DMS153 treated with DMSO at 0.1 percent for 48 hours (cell line): ENCODE data around the gene HDAC3.
A peak's percentile ranks its signal among the peaks of the same experiment; 100 is the strongest.

ENCODE experiments used
- DNase-seq: peaks from one replicate; lab custom pipeline; 2025; ENCODE audit not compliant: unreplicated experiment; lab: John Stamatoyannopoulos, UW

Gene HDAC3

DNA sequence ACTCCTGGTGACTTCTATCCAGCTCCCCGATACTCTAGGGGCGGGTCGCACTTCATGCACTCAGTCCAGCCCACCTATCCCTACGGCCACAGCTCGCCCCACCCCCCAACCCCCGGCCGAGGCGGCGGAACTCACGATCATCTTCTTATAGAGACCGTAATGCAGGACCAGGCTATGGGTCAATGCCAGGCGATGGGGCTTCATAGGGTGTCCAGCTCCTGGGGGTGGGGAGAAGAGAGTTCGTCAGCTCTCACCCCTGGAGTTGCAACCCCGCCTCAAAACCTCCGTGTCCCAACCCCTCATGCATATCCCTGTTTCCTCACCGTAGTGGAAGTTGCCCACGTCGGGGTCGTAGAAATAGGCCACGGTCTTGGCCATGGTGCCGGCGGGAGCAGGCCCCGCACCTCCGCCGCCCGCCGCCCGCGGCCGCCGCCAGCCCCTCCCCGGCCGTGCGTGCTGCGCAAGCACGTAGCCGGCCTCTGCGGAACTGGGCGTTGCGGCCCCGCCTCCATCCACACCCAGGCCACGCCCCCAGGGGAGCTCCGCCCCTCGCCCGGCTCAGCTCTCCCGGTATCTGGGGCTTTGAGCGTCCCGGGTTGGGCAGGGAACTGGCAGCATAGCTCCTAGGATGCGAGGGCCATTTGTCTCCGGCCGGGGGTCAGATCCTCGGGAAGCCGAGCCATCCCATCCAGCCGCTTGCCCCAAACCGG is at the start of gene HDAC3, which contains the start of gene RELL2:
TSS of gene HDAC3 (minus strand) at position 437 of the 710 bp plus-strand sequence. CDS start at position 378, 59 bp downstream.
TSS of gene RELL2 (plus strand) at position 585 of the 710 bp plus-strand sequence. CDS start 1,229 bp downstream, outside the sequence.
- DNase-seq: peak; percentile 56

DNA sequence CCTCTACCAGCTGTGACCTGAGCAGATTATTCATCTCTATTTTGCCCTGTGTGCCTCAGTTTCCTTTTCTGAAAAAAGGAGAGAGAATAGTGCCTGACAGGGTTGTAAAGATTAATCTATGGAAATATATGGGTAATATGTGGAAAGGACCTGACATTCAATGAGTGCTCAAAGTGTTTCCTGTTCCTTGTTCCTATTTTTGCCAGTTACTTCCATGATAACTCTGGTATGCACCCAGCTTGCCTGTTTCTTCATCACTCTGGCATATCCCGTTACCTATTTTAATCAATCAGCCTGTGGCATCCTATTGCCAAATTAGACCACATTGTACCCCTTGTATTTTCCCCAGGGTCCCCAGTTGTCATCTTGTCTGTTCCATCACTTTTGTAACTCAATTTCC is 48.9 kb upstream of the HDAC3 start:
- DNase-seq: no peak

DNA sequence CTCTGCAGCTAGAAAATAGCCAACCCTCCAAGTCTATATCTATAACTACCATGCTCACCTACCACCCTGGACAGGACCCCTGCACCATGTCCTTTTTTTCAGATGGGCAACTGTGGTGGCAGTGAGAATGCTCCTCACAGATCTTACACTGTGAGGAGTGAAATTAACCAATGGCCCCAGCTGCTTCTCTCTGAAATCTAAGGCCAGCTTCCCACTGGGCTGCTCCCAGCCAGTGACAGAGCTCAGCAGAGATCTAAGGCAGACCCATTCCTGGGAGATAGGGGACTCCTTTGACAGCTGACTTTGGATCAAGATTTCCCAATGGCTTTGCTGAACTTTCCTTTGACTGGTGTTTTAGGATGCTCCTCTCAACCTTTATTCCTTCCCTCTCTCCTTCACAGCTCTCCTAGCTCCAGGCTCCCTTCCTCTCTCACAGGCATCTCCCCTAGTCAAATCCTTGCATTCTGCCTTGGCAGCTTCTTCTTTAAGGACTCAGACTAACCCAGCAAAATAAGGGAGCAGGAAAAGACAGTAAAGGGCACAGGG is 47.0 kb upstream of the HDAC3 start:
- no peak for DNase-seq

DNA sequence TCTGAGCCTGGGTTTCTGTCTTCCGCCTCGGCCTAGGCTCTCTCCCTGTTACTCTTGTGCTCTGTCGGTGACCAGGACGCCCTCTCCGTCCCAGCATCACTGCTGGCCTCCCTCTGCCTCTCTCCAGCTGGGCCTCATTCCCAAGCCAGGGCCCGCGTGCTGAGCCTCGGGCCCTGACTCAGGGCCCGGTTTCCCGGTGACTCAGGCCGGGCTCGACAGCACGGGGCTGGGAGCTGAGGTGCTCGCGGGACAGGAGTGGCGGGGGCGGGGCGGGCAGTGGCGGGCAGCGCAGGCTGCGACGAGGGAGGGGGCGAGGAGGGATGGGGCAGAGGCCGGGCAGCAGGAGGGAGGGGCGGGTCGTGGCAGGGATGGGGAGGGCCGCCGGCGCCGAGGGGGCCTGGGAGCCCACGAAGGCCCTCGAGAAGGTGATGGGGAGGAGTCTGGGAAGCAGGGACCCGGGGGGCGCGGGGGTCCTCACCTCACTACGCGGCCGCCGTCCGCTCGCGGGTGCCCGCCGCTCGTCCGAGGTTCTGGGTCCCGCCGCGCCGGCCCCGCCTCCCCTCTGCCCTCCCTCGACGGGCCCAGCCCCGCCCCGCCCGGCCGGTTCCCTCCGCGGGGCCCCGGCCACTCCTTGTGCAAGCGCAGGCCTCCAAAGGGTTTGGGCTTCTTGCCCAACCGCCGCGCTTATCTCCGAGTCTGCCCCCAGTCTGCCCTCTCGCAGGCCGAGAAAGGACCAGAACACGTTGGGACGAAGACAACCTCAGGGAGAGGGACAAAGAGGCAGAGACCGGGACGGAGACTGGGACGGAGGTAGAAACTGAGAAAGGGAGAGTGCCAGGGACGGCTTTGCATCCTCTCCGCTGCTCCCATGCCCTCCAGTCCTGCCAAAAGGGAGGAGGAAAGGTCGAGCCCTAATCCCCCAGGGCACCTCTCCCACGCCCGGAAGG is 45.3 kb upstream of the HDAC3 start, which contains the start of gene ARAP3:
TSS of gene ARAP3 (minus strand) at position 536 of the 947 bp plus-strand sequence. CDS start 1,744 bp downstream, outside the sequence.
- DNase-seq: no peak

DNA sequence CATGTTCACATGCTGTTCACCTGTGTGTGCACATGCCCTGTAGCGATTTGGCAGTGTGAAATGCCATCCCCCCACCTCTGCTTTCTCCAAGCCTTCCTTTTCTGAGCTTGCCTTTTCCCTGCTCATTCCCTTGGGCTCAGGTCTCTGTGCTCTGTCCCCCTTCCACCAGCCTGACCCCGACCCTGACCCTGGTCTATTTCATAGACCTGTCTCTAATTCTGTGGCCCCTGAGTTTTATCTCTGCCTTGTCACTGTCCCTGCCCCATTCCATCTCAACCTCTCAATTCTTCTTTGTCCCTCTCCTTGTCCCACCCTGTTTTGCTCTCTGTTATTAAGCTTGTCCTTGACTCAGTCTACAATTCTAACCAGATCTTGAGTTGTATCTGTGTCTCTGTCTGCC is 44.6 kb upstream of the HDAC3 start:
- DNase-seq: no peak

DNA sequence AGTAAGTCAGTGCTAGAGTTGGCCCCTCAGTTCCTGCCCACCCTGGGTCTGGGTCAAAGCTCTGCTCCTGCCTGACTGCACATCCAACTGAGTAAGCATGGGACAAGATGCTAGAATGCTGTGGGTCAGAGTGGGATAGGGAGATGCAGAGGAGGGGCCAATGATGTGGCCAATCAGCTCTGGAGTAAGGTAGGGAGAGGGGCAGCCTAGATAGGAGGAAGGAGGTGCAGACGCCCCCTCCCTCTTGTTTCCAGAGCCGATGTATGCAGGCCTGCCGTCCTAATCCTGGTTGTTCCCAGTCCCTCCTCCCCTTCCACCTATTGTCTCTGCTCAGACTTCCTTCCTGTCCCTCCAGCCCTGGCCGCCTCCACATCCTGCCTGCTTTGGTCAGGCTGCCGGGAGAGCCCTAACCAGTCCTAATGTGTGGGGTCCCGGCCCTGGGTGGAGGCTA is 44.1 kb upstream of the HDAC3 start:
- peak; percentile 10 for DNase-seq

DNA sequence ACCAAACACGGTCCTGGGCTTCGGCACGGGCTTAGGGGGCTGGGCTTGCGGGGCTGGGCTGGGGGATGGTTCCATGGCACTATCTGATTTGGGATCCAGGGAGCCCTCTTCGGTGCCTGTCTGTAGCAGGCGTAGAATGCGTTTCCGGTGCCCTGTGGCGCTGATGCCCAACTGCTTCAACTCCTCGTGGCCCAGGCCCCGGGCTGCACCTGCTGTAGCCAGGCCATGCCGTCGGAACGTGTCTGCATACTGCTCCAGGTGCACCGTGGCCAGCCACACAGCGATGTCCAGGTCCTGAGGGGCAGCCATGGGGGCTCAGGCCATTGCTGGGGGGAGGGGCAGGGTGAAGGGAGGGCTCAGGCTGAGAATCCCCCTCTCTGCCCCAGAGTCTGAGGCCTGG is 43.5 kb upstream of the HDAC3 start:
- DNase-seq: no peak

DNA sequence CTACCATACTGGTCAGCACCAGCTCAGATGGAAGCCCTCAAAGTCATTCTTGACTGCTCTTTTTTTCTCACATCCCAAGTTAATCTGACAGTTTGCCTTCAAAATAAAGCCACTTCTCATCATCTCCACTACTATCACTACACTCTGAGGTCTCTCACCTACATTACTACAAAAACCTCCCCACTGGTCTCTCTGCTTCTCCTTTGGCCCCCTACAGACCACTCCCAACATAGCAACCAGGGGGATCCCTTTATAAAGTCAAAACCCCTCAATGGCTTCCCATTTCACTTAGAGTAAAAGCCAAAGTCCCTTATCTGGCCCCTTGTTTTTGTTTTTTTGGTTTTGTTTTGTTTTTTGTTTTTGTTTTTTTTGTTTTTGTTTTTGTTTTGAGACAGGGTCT is 40.8 kb upstream of the HDAC3 start:
- no peak for DNase-seq

DNA sequence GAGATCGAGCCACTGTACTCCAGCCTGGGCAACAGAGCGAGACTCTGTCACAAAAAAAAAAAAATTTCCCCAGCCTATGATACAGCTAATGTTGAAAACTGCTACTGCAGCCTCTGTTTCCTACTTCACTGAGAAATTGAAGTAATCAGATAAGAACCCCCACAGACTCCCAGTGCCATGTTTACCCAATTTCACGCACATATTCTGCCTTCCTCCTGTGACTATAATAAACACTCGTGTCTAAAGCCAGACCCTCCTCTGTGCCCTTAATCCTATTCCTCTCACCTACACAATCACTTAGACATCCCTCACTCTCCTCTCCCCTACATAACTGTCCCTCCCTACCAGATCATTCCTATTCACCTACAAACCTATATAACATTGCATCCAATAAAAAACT is 39.0 kb upstream of the HDAC3 start:
- no peak for DNase-seq

DNA sequence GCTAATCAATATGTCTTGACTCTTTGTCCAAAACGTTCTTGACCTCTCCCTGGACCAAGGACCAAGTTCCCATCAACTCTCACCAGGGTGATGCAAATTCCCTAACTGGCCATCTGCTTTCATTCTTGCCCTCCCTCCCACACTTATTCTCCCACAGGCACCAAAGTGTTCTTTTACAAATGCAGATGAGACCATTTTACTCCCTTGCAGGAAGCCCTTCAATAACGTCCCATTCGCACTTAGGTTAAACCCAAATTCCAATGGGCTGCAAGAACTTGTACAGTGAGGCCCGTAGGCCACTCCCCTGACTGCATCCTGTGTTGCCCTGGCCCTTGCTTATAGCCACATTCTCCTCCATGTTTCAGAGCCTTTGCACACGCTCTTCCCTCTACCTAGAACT is 38.1 kb upstream of the HDAC3 start:
- DNase-seq: no peak

DNA sequence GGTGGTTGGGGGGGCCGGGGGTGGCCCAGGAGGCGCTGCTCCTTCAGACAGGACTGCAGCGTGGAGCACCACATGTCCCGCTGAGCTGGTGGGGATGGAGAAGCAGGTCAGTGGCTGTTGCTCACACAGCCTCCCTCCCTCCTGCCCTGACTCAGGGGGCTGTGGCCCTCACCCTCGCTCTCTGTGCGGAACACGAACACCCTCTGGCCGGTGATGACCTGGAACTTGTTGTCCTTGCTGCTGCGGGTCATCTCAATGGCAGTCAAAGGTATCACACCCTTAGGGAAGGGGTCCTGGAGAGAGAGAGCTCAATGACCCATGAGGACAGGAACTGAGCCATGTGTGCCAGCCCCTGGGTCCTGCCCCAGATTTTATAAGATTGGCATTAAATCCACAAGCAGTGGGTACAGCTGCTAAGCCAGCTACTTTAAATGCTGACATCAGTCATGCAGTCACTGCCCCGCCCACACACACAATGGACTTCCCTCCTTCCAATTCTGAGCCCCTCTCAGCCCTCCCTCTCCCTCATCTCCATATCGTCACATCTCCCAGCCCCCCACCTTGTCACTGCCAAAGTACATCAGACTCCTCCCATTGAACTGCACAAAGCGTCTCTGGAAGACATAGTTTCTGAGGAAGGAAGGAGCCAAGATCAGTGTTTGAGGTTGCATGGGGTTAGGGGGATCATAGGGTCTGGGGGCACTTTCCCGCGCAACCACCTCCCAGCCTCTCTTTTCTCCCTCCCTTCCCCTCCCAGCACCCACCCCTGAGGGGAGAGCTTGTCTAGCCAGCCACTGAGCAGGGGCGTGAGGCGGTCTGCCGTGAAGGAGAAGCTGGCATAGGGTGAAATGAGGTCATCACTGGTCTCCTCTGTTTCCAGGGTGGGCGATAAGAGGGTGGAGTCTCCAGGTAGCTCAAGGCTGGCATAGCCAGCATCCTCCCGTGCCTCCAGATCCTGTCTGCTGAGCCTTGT is 36.5 kb upstream of the HDAC3 start:
- DNase-seq: no peak

DNA sequence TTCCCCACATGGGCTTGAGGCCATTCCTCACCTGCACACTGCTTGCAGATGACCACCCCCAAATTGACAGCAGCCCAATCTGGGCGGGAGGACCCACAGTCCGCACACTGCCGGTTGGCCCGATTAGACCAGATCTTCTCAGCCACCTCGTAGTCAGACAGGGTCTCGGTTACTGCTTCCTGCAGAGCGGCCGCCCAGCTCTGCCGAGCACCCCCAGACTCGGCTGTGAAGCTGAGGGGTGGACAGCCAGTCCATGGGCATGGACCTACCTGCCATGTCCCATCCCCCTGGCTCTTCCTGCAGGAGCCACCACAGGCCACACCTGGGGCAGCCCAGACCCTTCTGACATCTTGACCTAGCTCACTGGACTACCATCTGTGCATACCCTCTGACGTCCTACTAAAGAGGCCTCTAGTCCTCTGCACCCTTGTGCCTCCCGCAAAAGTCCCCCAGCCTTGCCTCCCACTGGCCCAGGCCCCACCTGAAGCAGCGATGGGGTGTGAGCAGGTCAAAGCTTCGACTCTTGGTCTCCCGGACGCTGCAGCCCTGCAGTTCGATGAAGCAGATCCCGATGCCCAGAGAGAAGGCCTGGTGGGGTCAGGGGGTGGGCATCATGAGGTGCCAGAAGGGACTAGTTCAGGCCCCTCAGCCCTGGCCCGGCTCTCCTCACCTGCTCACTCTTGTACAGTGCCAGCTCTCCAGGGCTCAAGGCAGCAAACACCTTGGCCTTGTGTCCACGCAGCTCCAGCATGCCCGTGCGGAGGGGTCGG is 35.6 kb upstream of the HDAC3 start:
- no peak for DNase-seq

DNA sequence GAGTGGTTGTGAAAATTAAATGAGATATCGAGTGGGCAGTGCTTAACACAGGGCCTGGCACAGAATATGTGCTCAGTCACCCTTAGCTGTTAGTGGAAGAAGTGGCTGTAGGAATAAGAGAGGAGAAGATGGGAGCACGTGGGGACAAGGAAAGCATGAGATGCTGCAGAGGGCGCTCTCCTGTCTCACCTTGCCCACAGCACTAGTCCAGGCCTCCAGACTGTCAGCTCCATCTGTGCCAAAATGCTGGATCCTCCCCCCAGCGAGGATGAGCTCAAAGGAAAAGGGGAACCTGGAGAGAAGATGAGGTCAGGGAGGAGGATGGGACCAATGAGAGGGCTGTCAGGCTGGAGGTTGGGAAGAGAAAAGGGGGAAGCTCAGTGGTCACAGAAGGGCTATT is 32.9 kb upstream of the HDAC3 start:
- DNase-seq: no peak

DNA sequence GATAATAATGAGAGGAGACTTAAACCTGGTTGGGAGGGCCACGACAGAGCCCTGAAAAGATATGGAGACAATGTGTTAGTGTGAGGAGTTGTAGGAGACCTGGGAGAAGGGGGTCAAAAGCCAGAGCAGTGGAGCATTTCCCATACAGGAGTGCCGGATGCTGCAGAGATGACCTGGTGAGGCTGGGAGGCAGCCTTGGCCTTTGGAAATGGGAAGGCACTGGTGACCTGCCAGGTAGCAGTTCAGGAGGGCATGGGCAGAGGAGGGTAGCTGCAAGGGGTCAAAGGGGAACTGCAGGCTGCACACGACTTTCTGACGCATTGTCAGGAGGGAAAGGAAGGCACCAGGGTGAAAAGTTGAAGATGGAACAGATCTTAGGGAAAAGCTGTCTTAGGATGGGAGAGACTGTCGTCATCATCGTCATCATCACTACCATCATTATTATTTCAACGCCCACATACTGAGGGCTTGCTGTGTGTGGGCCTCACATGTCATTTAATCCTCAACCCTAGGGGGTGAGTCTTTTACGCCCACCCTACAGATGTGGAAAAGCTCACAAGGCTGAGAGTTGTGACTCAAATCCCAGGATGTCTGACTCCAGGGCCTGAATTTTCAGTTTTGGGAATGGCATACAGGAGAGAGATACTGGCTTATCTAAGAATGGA is 32.1 kb upstream of the HDAC3 start:
- no peak for DNase-seq

DNA sequence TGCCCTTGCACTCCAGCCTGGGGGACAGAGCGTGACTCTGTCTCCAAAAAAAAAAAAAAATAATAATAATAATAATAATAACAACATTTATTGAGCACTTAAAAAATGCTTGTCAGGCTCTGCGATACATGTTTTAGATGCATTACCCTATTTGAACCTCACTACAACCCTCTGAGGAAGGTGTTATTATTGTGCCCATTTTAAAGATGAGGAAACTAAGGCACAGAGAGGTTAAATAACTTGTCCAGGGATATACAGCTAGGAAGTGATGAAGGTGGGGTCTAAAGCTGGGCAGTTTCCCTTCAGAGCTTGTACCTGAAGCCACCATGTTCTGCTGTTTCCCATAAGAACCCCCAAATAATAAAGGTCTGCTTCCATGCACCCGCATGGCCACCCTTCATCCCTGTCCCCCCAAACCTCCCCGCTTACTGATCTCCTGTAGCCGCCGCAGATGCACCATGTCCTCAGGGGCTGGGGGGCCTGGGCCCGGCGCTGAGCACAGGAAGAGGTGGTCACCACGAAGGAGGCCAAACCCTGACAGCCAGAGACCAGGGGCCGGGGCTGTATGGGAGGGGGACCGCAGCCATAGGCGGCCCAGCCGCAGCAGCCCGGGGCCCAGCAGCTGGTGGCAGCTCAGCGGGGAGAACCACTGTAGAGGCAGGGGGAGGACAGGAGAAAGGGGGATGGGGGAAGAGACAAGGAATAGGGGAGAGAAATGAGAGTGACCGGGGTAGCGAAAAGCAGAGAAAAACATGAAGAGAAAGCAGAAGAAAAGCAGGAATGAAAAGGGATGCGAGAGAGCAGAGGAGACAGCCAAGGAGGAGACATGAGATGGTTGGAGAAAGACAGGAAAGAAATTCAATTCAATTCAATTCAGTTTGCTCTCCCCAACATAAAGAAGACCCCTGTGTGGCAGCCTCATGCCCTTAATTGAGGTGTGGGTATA is 29.6 kb upstream of the HDAC3 start:
- DNase-seq: no peak

DNA sequence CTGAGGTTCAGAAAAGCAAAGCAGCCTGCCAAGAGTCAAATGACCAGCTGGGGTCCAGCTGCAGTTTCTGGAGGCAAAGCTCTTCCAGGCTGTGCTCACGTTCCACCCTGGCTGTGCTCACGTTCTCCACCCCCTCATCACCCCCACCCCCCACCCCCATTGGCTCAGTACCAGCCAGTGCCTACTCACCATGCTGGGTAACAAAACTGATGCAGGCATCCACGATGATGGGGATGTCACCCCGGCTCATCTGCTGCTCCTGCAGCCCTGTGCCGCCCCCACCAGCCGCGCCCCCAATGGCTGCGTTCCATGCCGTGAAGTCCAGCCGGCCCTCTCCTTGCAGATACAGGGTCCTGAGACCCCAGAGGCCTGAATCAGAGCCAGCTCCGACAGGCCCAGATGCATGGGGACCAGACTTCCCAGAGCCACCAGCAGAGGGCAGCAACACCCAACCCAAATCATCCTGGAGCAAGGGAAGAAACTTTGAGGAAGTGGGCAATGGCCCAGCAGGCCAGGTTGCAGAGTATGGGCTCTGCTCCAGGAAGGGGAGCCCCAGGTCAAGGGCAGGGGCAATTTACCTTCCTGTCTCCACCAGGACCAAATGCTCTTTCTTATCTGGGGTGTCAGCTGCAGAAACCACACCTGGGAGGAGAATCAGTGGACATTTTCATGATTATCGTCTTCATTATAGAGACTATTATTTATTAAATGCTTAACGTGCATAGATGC is 28.2 kb upstream of the HDAC3 start:
- DNase-seq: peak; percentile 0

DNA sequence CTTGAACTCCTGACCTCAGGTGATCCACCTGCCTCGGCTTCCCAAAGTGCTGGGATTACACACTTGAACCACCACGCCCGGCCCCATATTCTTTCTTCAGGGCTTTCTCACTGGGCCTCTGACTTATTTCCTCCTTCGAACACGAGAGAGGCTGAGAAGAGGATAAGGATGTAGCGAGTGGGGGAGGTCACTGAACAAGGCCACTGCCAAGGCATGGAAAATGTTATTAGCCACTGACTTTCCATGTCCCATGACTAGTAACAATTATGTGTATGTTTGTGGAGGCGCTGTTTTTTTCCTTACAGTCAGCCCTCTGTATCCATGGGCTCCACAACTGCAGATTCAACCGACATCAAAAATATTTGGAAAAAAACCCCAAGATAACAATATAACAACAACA is 26.9 kb upstream of the HDAC3 start:
- no peak for DNase-seq
